B cell (primary cell): ENCODE data around the gene SUGP1.

Source experiments
- CTCF ChIP-seq: fragments of 200-600 bp; IDR thresholded peaks from one replicate; pipeline ENCODE4 v1.8.0; 2022; ENCODE audit warnings: antibody characterized with exemption, mild to moderate bottlenecking
- EZH2 ChIP-seq: IDR thresholded peaks from 2 replicates; pipeline ENCODE4 v1.6.1; 2012; ENCODE audit warnings: borderline replicate concordance, low read depth, mild to moderate bottlenecking, moderate library complexity, low read length; ENCODE audit not compliant: insufficient read depth, poor library complexity, severe bottlenecking

GRCh38 chr19:19324059-19324770 lies 3.9 kb upstream of the SUGP1 start:
- TF ChIP-seq CTCF (no peak), EZH2 (no peak)
